ENCODE results near the gene DNASE1L3. TPM values are rescaled to one million over a fixed set of nuclear protein-coding genes. Genes with fewer than 3 reads are reported as not detected.

The DNASE1L3 gene
- total and polyA plus RNA-seq, 2 of the 4 experiments (the other 2 are of a cell fraction): not detected

- ChIA-PET CTCF (no interaction called here), POLR2A (ENCODE audit: unreplicated experiment) (no interaction called here)
- H4K5ac ChIP-seq (ENCODE audit: low read depth, low read length): no peak overlapping the region
- no peak overlapping the region for H2BK15ac ChIP-seq (ENCODE audit: low read depth, low read length)
- no peak overlapping the region for H4K91ac ChIP-seq (ENCODE audit: insufficient read depth, low read depth, low read length)
- no peak overlapping the region for H3K14ac ChIP-seq (replicated peaks; ENCODE audit: low read depth, low read length)
- H4K20me1 ChIP-seq (ENCODE audit: insufficient read depth, low read length): peaks cover 4% of the 10 kb centered on the region
- H2AK9ac ChIP-seq (replicated peaks; ENCODE audit: low read depth, low read length, poor library complexity): peak overlapping the region; percentile 72
- no peak overlapping the region for H2AK5ac ChIP-seq (ENCODE audit: low read depth, low read length)
- no peaks in the 10 kb centered on the region; the same call in 1 of the 2 replicates for H3K27me3 ChIP-seq (ENCODE audit: control insufficient read depth, insufficient read depth, low read length)
- no peak overlapping the region for H3K23ac ChIP-seq (ENCODE audit: low read depth, low read length)
- peaks cover 7% of the 10 kb centered on the region for H3K4me1 ChIP-seq (ENCODE audit: control insufficient read depth, insufficient read depth, low read length)
- no TSS peak for BruUV-seq (replicated peaks)
- no peaks in the 10 kb centered on the region for H3K9me3 ChIP-seq (ENCODE audit: control insufficient read depth, insufficient read depth, low read length)
- H2BK120ac ChIP-seq (ENCODE audit: low read depth, low read length): no peak overlapping the region
- 87% methylated on average over 12 of the region's 12 CpGs; no CpG with 5 or more reads in 1 of the 2 experiments for WGBS, 2 experiments (ENCODE audit: extremely low coverage in 2 of 2, insufficient read length in 1 of 2)
- intact Hi-C loops (cut with micrococcal nuclease) (loop anchor here (2.0 kb wide), 1 partner anchor 165 kb away; the partner anchor contains the start of gene FLNB), dilution Hi-C loops (cut with HindIII; ENCODE audit: low sequenced_read_pairs, unreplicated experiment) (no loop called here), in situ Hi-C loops (cut with MboI; ENCODE audit: low sequenced_read_pairs) (no loop called here)
- no peak for ATAC-seq (ENCODE audit: low read depth)
- TF ChIP-seq ELK1 (IDR thresholded peaks at IDR 0.05; ENCODE audit: borderline replicate concordance, low read depth, low read length) (no peak), MAZ (IDR thresholded peaks at IDR 0.05; ENCODE audit: borderline replicate concordance, low read depth, low read length) (no peak), RAD21 (IDR thresholded peaks at IDR 0.05; ENCODE audit: low read length) (no peak), POLR2A (IDR thresholded peaks at IDR 0.05; ENCODE audit: low read depth, low read length) (no peak), RFX5 (IDR thresholded peaks at IDR 0.05; ENCODE audit: low read depth, low read length) (no peak), FOS (IDR thresholded peaks at IDR 0.05; ENCODE audit: low read depth, low read length) (no peak), NFE2L2 (IDR thresholded peaks at IDR 0.05; ENCODE audit: low read depth, low read length) (no peak), CHD1 (IDR thresholded peaks at IDR 0.05; ENCODE audit: low read depth, low read length) (no peak), RCOR1 (IDR thresholded peaks at IDR 0.05; ENCODE audit: insufficient replicate concordance, low read length) (no peak), CEBPB (IDR thresholded peaks at IDR 0.05; ENCODE audit: low read depth, low read length) (no peak), SMC3 (IDR thresholded peaks at IDR 0.05; ENCODE audit: low read depth, low read length) (no peak), CTCF (conservative IDR thresholded peaks at IDR 0.05; ENCODE audit: low read depth, low read length) (no peak), BHLHE40 (IDR thresholded peaks at IDR 0.05; ENCODE audit: low read depth, low read length) (no peak), MAFK (IDR thresholded peaks at IDR 0.05; ENCODE audit: low read depth, low read length) (no peak)
- H3K18ac ChIP-seq (ENCODE audit: low read depth, low read length): no peak overlapping the region
- H2AFZ ChIP-seq (replicated peaks; ENCODE audit: low read length, poor library complexity): no peak overlapping the region
- DNase-seq: no peak
- H2BK20ac ChIP-seq (ENCODE audit: low read depth, low read length): no peak overlapping the region
- no peak overlapping the region for H4K8ac ChIP-seq (ENCODE audit: low read depth in 2 of 2, low read length in 2 of 2)
- no peak overlapping the region for H3K4me3 ChIP-seq (ENCODE audit: insufficient read depth, low read depth, low read length)
- no peaks in the 10 kb centered on the region for H3K79me1 ChIP-seq (ENCODE audit: low read depth in 1 of 2, low read length in 2 of 2)
- no peak overlapping the region for H3K9ac ChIP-seq (ENCODE audit: low read depth, low read length)
- no peak overlapping the region for H3K27ac ChIP-seq (ENCODE audit: insufficient read depth, low read length)
- H2BK5ac ChIP-seq (ENCODE audit: low read depth, low read length, poor library complexity, severe bottlenecking): no peak overlapping the region
- H3K36me3 ChIP-seq (ENCODE audit: control insufficient read depth, insufficient read depth, low read length): peaks cover 30% of the 10 kb centered on the region
- no peak overlapping the region for H3K4ac ChIP-seq (ENCODE audit: low read depth, low read length)
- H3K9me1 ChIP-seq (ENCODE audit: insufficient read depth, low read length): no peaks in the 10 kb centered on the region
- H3K56ac ChIP-seq (ENCODE audit: extremely low read depth, insufficient read depth, low read length): no peak overlapping the region
- H3K4me2 ChIP-seq (ENCODE audit: low read depth, low read length): no peak overlapping the region
These were observed 36.9 kb downstream of the DNASE1L3 start for GRCh38 chr3:58173669-58174398.

All from IMR-90 (cell line).